Ovary (tissue), 3 donors: ENCODE results near the gene CDK16.

Experiments used
- EP300 ChIP-seq: sonication (generic); formaldehyde crosslinking; IDR thresholded peaks from one replicate; pipeline ENCODE4 v1.6.1; 2017; ENCODE audit warnings: antibody characterized with exemption
- POLR2A ChIP-seq: fragments of 450-650 bp; IDR thresholded peaks from one replicate; pipeline ENCODE4 v1.6.1; 2017; ENCODE audit warnings: antibody characterized with exemption, mild to moderate bottlenecking, moderate library complexity
- TF ChIP-seq, protein P1 (sequence below), 3 donors: fragments of 450-650 bp in 2 of 3; fragments of 200-600 bp in 1 of 3; IDR thresholded peaks; one replicate each; pipeline versions ENCODE4 v1.5.1 to v1.8.0; 2016 to 2022; ENCODE audit warnings: antibody characterized with exemption in 3 of 3, mild to moderate bottlenecking in 1 of 3
- donor health status: DM: no; HTN: no; CAD: no.

DNA sequence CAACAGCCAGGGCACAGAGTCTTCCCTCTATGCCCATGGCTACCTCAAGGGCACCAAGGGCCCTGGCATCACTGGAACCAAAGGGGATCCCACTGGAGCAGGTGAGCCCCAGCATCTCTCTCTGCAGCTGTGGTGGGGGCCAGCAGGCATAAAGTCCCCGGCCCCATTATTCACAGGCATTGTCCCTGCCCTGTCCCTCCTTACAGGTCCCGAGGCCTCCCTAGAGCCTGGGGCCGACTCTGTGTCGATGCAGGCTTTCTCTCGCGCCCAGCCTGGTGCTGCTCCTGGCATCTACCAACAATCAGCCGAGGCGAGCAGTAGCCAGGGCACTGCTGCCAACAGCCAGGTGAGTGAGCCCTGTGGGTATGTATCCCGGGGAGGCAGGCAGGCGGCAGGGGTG lies 37.2 kb upstream of the CDK16 start:
- TF ChIP-seq POLR2A (no peak), EP300 (no peak)
- TF ChIP-seq, protein P1, sequence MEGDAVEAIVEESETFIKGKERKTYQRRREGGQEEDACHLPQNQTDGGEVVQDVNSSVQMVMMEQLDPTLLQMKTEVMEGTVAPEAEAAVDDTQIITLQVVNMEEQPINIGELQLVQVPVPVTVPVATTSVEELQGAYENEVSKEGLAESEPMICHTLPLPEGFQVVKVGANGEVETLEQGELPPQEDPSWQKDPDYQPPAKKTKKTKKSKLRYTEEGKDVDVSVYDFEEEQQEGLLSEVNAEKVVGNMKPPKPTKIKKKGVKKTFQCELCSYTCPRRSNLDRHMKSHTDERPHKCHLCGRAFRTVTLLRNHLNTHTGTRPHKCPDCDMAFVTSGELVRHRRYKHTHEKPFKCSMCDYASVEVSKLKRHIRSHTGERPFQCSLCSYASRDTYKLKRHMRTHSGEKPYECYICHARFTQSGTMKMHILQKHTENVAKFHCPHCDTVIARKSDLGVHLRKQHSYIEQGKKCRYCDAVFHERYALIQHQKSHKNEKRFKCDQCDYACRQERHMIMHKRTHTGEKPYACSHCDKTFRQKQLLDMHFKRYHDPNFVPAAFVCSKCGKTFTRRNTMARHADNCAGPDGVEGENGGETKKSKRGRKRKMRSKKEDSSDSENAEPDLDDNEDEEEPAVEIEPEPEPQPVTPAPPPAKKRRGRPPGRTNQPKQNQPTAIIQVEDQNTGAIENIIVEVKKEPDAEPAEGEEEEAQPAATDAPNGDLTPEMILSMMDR (IDR thresholded peaks at IDR 0.05): no peak
